HepG2 (cell line): Measurements from ENCODE around the gene ADARB2. TPM values are rescaled to one million over a fixed set of nuclear protein-coding genes. Genes with fewer than 3 reads are reported as not detected.

ENCODE experiments used
- ATAC-seq: fragments of 200-7000 bp; cut with Tn5 transposase; 3 replicates; pipeline ENCODE4 v1.9.1; 2020; ENCODE audit warnings: mild to moderate bottlenecking, moderate library complexity
- BruUV-seq: library from RNA; stranded (reverse); fragments of 400-500 nt; replicated peaks from 2 replicates; lab custom pipeline; 2021; lab: Mats Ljungman, UMichigan
- CTCF ChIA-PET: fragments of 300-600 bp; formaldehyde crosslinking; extraction: SDS; loops from one replicate; lab custom pipeline; 2021; ENCODE audit warnings: low total read pairs, inconsistent platforms, low intra/inter-chr PET ratio; lab: Yijun Ruan, JAX
- POLR2A ChIA-PET: fragments of 350-600 bp; sonication (Branson Sonifier 250); formaldehyde crosslinking; loops from one replicate; lab custom pipeline; 2020; ENCODE audit warnings: antibody characterized with exemption, inconsistent platforms; lab: Yijun Ruan, JAX
- DNase-seq: peaks from one replicate; pipeline ENCODE4 v3.0.0-alpha.2; 2015; ENCODE audit warnings: low spot score
- FAIRE-seq: peaks from 3 replicates; lab custom pipeline; 2011; peaks lifted over from hg19 to GRCh38; lab: Jason Lieb, UNC
- H2AFZ ChIP-seq: one replicate; pipeline ENCODE4 v1.6.1; 2011; ENCODE audit warnings: low read length, inconsistent platforms
- H3K27ac ChIP-seq: fragments of 300-600 bp; 3 replicates; pipeline ENCODE4 v1.8.0; 2011; ENCODE audit warnings: mixed run types, mild to moderate bottlenecking, mixed read lengths, low read length, inconsistent platforms; ENCODE audit not compliant: insufficient read depth; ENCODE audit errors: extremely low read length
- H3K27me3 ChIP-seq, 2 experiments: fragments of 200-600 bp in 1 of 2; 2 replicates in 1 of 2; 3 replicates in 1 of 2; pipeline versions ENCODE4 v1.6.0 to v1.8.0; 2011; ENCODE audit warnings: low read length in 2 of 2, mild to moderate bottlenecking in 2 of 2, moderate library complexity in 2 of 2, inconsistent platforms in 1 of 2; ENCODE audit not compliant: insufficient read depth in 2 of 2, control insufficient read depth in 1 of 2
- H3K36me3 ChIP-seq, 2 experiments: fragments of 200-600 bp in 1 of 2; replicated peaks in 1 of 2; 2 replicates in 1 of 2; 3 replicates in 1 of 2; pipeline versions ENCODE4 v1.5.1 to v1.8.0; 2011; ENCODE audit warnings: low read length in 2 of 2, inconsistent platforms in 1 of 2; ENCODE audit not compliant: insufficient read depth in 2 of 2, control insufficient read depth in 1 of 2
- H3K4me1 ChIP-seq: 2 replicates; pipeline ENCODE4 v1.5.1; 2012; ENCODE audit warnings: low read length, inconsistent platforms; ENCODE audit not compliant: insufficient read depth
- H3K4me2 ChIP-seq: 2 replicates; pipeline ENCODE4 v1.6.0; 2011; ENCODE audit warnings: low read depth, low read length, inconsistent platforms
- H3K4me3 ChIP-seq, 3 experiments: fragments of 200-600 bp in 1 of 3; sonication (generic), shearing (Covaris generic) in 1 of 3; replicated peaks in 1 of 3; 2 replicates each; pipeline ENCODE4 v1.5.1; 2011 to 2016; ENCODE audit warnings: low read length in 3 of 3, inconsistent platforms in 2 of 3, low read depth in 2 of 3, mild to moderate bottlenecking in 2 of 3, control low read depth in 1 of 3, mixed read lengths in 1 of 3; ENCODE audit not compliant: insufficient read depth in 1 of 3
- H3K79me2 ChIP-seq: one replicate; pipeline ENCODE4 v1.6.1; 2011; ENCODE audit warnings: low read length, inconsistent platforms; ENCODE audit not compliant: insufficient read depth
- H3K9ac ChIP-seq: 2 replicates; pipeline ENCODE4 v1.6.0; 2011; ENCODE audit warnings: mild to moderate bottlenecking, low read depth, low read length, inconsistent platforms; ENCODE audit not compliant: insufficient read depth
- H3K9me3 ChIP-seq: 2 replicates; pipeline ENCODE4 v1.5.1; 2012; ENCODE audit warnings: mild to moderate bottlenecking, low read length
- H4K20me1 ChIP-seq: 2 replicates; pipeline ENCODE4 v1.6.0; 2011; ENCODE audit warnings: inconsistent platforms, mild to moderate bottlenecking, low read length, moderate library complexity; ENCODE audit not compliant: insufficient read depth
- HNRNPLL ChIP-seq: fragments of 200-400 bp; formaldehyde crosslinking; IDR thresholded peaks from 2 replicates; pipeline ENCODE4 v1.6.1; 2017; ENCODE audit warnings: mild to moderate bottlenecking, low read depth, low read length; ENCODE audit not compliant: poor library complexity, severe bottlenecking
- TCF7 ChIP-seq: sonication (generic); IDR thresholded peaks from 2 replicates; pipeline ENCODE4 v1.6.1; 2016; ENCODE audit warnings: antibody characterized with exemption, low read depth
- ZNF253 ChIP-seq: sonication (generic); formaldehyde crosslinking; IDR thresholded peaks from 2 replicates; pipeline ENCODE4 v1.8.0; 2022; ENCODE audit warnings: mild to moderate bottlenecking, missing genetic modification reagents, borderline replicate concordance
- WGBS: methylation state at CpG from one replicate; pipeline ENCODE4 v1.1.6; 2017; ENCODE audit warnings: low lambda C conversion rate; 5-methylcytosine and 5-hydroxymethylcytosine counted together
- in situ Hi-C: cut with HindIII; loops from 2 replicates; pipeline ENCODE4 v1.10.0; 2017; ENCODE audit warnings: low pct_unique_long_range_greater_than_20kb; ENCODE audit not compliant: extremely low pct_ligation_motif_present
- intact Hi-C: fragments of 100-400 bp; cut with micrococcal nuclease; formaldehyde crosslinking; loops from one replicate; pipeline ENCODE4 v1.10.0; 2022; ENCODE audit not compliant: unreplicated experiment
- polyA plus RNA-seq, 8 experiments: library from polyadenylated mRNA; depleted of rRNA in 3 of 8; stranded (reverse) in 7 of 8; unstranded in 1 of 8; fragments of >200 nt; fragmentation: Illumina TruSeq in 4 of 8; extraction: Trizol in 4 of 8; gene quantifications; 2 replicates each; pipeline versions ENCODE4 v1.2.1 to v1.2.3, GENCODE V29; 2011 to 2016; ENCODE audit warnings: low read depth in 4 of 8, missing spikeins in 1 of 8, mixed read lengths in 1 of 8; ENCODE audit not compliant: insufficient read depth in 1 of 8
- total RNA-seq, 5 experiments: library from RNA; depleted of rRNA; stranded (reverse); fragments of >200 nt; fragmentation: Illumina TruSeq; extraction: Trizol; gene quantifications; 2 replicates each; pipeline ENCODE4 v1.2.3, GENCODE V29; 2016; ENCODE audit warnings: low read depth in 1 of 5
- TF ChIP-seq, protein P1 (sequence below): sonication (generic); formaldehyde crosslinking; IDR thresholded peaks from 2 replicates; pipeline ENCODE4 v1.4.0; 2020; ENCODE audit warnings: missing genetic modification reagents, mild to moderate bottlenecking, borderline replicate concordance
- TF ChIP-seq, protein P2 (sequence below): sonication (generic); formaldehyde crosslinking; IDR thresholded peaks from 2 replicates; pipeline ENCODE4 v1.8.0; 2022; ENCODE audit warnings: mild to moderate bottlenecking, missing genetic modification reagents, moderate library complexity

Gene ADARB2
- total and polyA plus RNA-seq, 2 of the 13 experiments (the other 11 are each of a cell fraction or from before 2014, with no cell fraction given) = not detected

DNA sequence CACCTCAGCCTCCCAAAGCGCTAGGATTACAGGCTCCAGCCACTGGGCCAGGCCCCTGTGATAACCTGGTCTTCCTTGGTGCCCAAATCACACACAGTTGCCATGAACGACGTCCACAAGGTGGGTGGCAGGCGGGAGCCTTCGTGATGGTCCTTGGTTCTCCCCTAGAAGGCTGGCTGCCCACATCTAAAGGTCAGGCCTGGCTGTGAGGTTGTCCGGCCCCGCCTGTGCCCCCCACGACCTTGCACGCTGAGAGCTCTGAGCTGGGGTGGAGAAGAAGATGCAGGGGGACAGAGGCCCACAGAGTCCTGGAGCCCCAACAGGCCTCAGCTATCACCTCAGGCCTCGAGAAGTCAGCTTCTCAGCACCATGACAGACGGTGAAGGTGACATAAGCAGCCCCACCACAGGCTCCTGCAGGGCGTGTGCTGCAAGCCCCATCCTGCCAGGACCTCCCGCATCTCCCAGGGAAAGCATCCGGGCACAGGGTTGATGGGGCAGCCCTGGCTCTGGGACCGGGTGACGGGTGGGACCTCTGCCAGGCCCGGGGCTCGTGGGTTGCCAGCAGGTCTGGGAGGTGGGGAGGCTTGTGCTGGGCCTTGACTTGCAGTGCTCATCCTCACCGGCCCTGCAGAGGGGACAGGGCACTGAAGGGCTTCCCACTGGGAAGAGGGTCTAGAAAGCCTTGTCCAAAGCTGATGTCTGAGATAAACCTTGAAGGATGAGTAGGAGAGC is 463.8 kb downstream of the ADARB2 start (continued):
- TF ChIP-seq, protein P1, sequence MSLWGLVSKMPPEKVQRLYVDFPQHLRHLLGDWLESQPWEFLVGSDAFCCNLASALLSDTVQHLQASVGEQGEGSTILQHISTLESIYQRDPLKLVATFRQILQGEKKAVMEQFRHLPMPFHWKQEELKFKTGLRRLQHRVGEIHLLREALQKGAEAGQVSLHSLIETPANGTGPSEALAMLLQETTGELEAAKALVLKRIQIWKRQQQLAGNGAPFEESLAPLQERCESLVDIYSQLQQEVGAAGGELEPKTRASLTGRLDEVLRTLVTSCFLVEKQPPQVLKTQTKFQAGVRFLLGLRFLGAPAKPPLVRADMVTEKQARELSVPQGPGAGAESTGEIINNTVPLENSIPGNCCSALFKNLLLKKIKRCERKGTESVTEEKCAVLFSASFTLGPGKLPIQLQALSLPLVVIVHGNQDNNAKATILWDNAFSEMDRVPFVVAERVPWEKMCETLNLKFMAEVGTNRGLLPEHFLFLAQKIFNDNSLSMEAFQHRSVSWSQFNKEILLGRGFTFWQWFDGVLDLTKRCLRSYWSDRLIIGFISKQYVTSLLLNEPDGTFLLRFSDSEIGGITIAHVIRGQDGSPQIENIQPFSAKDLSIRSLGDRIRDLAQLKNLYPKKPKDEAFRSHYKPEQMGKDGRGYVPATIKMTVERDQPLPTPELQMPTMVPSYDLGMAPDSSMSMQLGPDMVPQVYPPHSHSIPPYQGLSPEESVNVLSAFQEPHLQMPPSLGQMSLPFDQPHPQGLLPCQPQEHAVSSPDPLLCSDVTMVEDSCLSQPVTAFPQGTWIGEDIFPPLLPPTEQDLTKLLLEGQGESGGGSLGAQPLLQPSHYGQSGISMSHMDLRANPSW (CRISPR knock-in tag) = no peak

DNA sequence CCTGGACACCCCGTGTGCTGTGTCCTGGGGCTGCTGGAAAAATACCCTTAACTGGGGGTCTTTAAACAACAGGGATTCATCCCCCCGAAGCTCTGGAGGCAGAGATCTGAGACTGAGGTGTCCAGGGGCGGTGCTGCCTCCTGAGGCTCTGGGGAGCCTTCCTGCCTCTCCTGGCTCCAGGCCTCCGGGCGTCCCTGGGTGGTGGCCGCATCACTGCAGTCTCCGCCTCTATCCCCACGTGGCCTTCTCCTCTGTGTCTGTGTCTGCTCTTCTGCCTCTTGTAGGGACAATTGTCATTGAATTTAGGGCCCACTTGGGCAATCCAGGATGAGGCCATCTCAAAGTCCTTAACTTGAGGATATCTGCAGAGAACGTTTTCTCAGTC is 464.6 kb downstream of the ADARB2 start:
- no peak overlapping the region for H3K4me2 ChIP-seq

More for the DNA sequence above, 464.6 kb downstream of the ADARB2 start:
- Histone ChIP-seq H3K27me3 (peaks cover 8 to 43% of the 10 kb centered on the region in 2 experiments; a peak in 4 of 5 replicates), H3K9ac (no peak overlapping the region), H2AFZ (no peak overlapping the region), H3K4me3 (no peak overlapping the region), H3K9me3 (no peaks in the 10 kb centered on the region), H3K27ac (no peak overlapping the region), H3K4me1 (no peaks in the 10 kb centered on the region), H3K36me3 (no peaks in the 10 kb centered on the region), H3K79me2 (no peaks in the 10 kb centered on the region), H4K20me1 (no peaks in the 10 kb centered on the region)
- BruUV-seq = no TSS peak
- POLR2A ChIA-PET = no interaction called here
- no peak for DNase-seq
- intact Hi-C loops = no loop called here
- TF ChIP-seq, protein P2, sequence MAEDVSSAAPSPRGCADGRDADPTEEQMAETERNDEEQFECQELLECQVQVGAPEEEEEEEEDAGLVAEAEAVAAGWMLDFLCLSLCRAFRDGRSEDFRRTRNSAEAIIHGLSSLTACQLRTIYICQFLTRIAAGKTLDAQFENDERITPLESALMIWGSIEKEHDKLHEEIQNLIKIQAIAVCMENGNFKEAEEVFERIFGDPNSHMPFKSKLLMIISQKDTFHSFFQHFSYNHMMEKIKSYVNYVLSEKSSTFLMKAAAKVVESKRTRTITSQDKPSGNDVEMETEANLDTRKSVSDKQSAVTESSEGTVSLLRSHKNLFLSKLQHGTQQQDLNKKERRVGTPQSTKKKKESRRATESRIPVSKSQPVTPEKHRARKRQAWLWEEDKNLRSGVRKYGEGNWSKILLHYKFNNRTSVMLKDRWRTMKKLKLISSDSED (CRISPR knock-in tag) = no peak
- TF ChIP-seq ZNF253 (CRISPR knock-in tag) (no peak), HNRNPLL (no peak), TCF7 (no peak)
- FAIRE-seq = no peak
- CTCF ChIA-PET = no interaction called here
- 3% methylated on average over 3 of the region's 9 CpGs for WGBS
- in situ Hi-C loops = no loop called here
- peak; percentile 27; the same call in 2 of the 3 replicates for ATAC-seq
